Smooth muscle cell (in vitro differentiated cells): ENCODE data around the gene SYVN1. TPM values are rescaled to one million over a fixed set of nuclear protein-coding genes. Genes with fewer than 3 reads are reported as not detected.
A peak's percentile ranks its signal among the peaks of the same experiment; 100 is the strongest.
"Not testable (repeated sequence)": the region's sequence is repeated elsewhere in the genome, so short reads cannot be mapped to it uniquely, and the experiment has no call there.

ENCODE experiments used
- DNase-seq: peaks from one replicate; lab custom pipeline; 2025; ENCODE audit not compliant: unreplicated experiment; lab: John Stamatoyannopoulos, UW
- H2AFZ ChIP-seq: fragments of 200-600 bp; sonication (generic); 2 replicates; pipeline ENCODE4 v1.6.0; 2016; ENCODE audit warnings: antibody characterized with exemption, low read depth, mild to moderate bottlenecking
- H3F3A ChIP-seq: fragments of 200-600 bp; sonication (generic); 2 replicates; pipeline ENCODE4 v1.6.0; 2017; ENCODE audit warnings: antibody characterized with exemption, low read depth
- H3K27ac ChIP-seq: fragments of 200-600 bp; sonication (generic); 2 replicates; pipeline ENCODE4 v1.5.1; 2016; ENCODE audit warnings: low read depth, mild to moderate bottlenecking
- H3K27me3 ChIP-seq: fragments of 200-600 bp; sonication (generic); 2 replicates; pipeline ENCODE4 v1.6.1; 2016; ENCODE audit warnings: low read depth, mild to moderate bottlenecking
- H3K36me3 ChIP-seq: fragments of 200-600 bp; sonication (generic); 2 replicates; pipeline ENCODE4 v1.5.1; 2016; ENCODE audit warnings: low read depth
- H3K4me1 ChIP-seq: fragments of 200-600 bp; sonication (generic); 2 replicates; pipeline ENCODE4 v1.5.1; 2016; ENCODE audit warnings: low read depth
- H3K4me2 ChIP-seq: fragments of 200-600 bp; sonication (generic); 2 replicates; pipeline ENCODE4 v1.6.0; 2016; ENCODE audit warnings: mild to moderate bottlenecking
- H3K4me3 ChIP-seq: fragments of 200-600 bp; sonication (generic); 2 replicates; pipeline ENCODE4 v1.5.1; 2016; ENCODE audit warnings: mild to moderate bottlenecking
- H3K79me2 ChIP-seq: fragments of 200-600 bp; sonication (generic); 2 replicates; pipeline ENCODE4 v1.6.0; 2016; ENCODE audit warnings: low read depth, mild to moderate bottlenecking
- H3K9ac ChIP-seq: fragments of 200-600 bp; sonication (generic); 2 replicates; pipeline ENCODE4 v1.6.0; 2016; ENCODE audit warnings: low read depth
- H3K9me3 ChIP-seq: fragments of 200-600 bp; sonication (generic); replicated peaks from 2 replicates; pipeline ENCODE4 v1.5.1; 2016; ENCODE audit warnings: low read depth
- H4K20me1 ChIP-seq: fragments of 200-600 bp; sonication (generic); 2 replicates; pipeline ENCODE4 v1.6.0; 2016; ENCODE audit warnings: low read depth
- CTCF ChIP-seq: fragments of 200-600 bp; sonication (generic); IDR thresholded peaks from 2 replicates; pipeline ENCODE4 v1.5.1; 2017; ENCODE audit warnings: borderline replicate concordance, mild to moderate bottlenecking, antibody characterized with exemption; ENCODE audit not compliant: insufficient read depth, poor library complexity, severe bottlenecking
- WGBS: methylation state at CpG from one replicate; pipeline ENCODE4 v1.1.7; 2016; ENCODE audit warnings: low lambda C conversion rate; 5-methylcytosine and 5-hydroxymethylcytosine counted together
- polyA plus RNA-seq: library from polyadenylated mRNA; unstranded; fragments of >200 nt; fragmentation: Nextera tagmentation; extraction: Ambion mirVana; gene quantifications from 2 replicates; pipeline ENCODE4 v1.2.1, GENCODE V29; 2016
- total RNA-seq: library from RNA; depleted of rRNA; stranded (reverse); fragments of >200 nt; gene quantifications from 2 replicates; pipeline ENCODE4 v1.2.3, GENCODE V29; 2014

SYVN1 gene
- total and polyA plus RNA-seq, 2 experiments from 2014 or later, result 30.0 to 52.0 TPM

- H3K27ac ChIP-seq, result no peak overlapping the region
These were observed 17.1 kb upstream of the SYVN1 start for GRCh38 chr11:65151331-65151899.

GRCh38 chr11:65150509-65151299 lies 16.4 kb upstream of the SYVN1 start:
- H2AFZ ChIP-seq, result no peak overlapping the region
- peaks cover 5% of the 10 kb centered on the region for H3K27me3 ChIP-seq
- no peaks in the 10 kb centered on the region for H3K4me1 ChIP-seq
- no peaks in the 10 kb centered on the region for H4K20me1 ChIP-seq
- H3K4me3 ChIP-seq, result no peak overlapping the region
- DNase-seq, result peak; percentile 75
- WGBS, result 27% methylated on average over 12 of the region's 12 CpGs
- H3K4me2 ChIP-seq, result peak overlapping the region; percentile 69
- H3K36me3 ChIP-seq, result no peaks in the 10 kb centered on the region
- no peak overlapping the region for H3K9ac ChIP-seq
- no peak for TF ChIP-seq CTCF
- no peaks in the 10 kb centered on the region for H3K9me3 ChIP-seq
- no peaks in the 10 kb centered on the region for H3K79me2 ChIP-seq
- no peaks in the 10 kb centered on the region for H3F3A ChIP-seq
- H3K27ac ChIP-seq, result peak overlapping the region; percentile 70

More at GRCh38 chr11:65151331-65151899, 17.1 kb upstream of the SYVN1 start:
- no peaks in the 10 kb centered on the region for H3K79me2 ChIP-seq
- H3K4me2 ChIP-seq, result no peak overlapping the region
- DNase-seq, result no peak
- no peak overlapping the region for H3K9ac ChIP-seq
- H3K36me3 ChIP-seq, result no peaks in the 10 kb centered on the region
- H4K20me1 ChIP-seq, result no peaks in the 10 kb centered on the region
- peaks cover 5% of the 10 kb centered on the region for H3K27me3 ChIP-seq
- 92% methylated on average over 3 of the region's 3 CpGs for WGBS
- no peaks in the 10 kb centered on the region for H3F3A ChIP-seq
- H3K4me3 ChIP-seq, result no peak overlapping the region
- H3K9me3 ChIP-seq, result no peaks in the 10 kb centered on the region
- no peaks in the 10 kb centered on the region for H3K4me1 ChIP-seq
- TF ChIP-seq CTCF, result no peak
- H2AFZ ChIP-seq, result no peak overlapping the region

GRCh38 chr11:65150131-65150508 lies 15.8 kb upstream of the SYVN1 start:
- not testable (repeated sequence) for H3K4me1 ChIP-seq, H4K20me1 ChIP-seq, DNase-seq, H3K27me3 ChIP-seq, H3K9me3 ChIP-seq, H3K4me3 ChIP-seq, H3F3A ChIP-seq, H2AFZ ChIP-seq, H3K9ac ChIP-seq, H3K36me3 ChIP-seq, H3K79me2 ChIP-seq
- H3K27ac ChIP-seq, result peak overlapping the region; percentile 70
- peak overlapping the region; percentile 69 for H3K4me2 ChIP-seq
- WGBS, result 90% methylated on average over 10 of the region's 10 CpGs

GRCh38 chr11:65148657-65149056 lies 14.3 kb upstream of the SYVN1 start:
- H3K36me3 ChIP-seq, result no peaks in the 10 kb centered on the region
- 94% methylated on average over 5 of the region's 5 CpGs for WGBS
- H3K9me3 ChIP-seq, result no peaks in the 10 kb centered on the region
- no peaks in the 10 kb centered on the region for H3F3A ChIP-seq
- no peak overlapping the region for H3K4me2 ChIP-seq
- H3K79me2 ChIP-seq, result no peaks in the 10 kb centered on the region
- H3K9ac ChIP-seq, result no peak overlapping the region
- no peaks in the 10 kb centered on the region for H4K20me1 ChIP-seq
- peaks cover 12% of the 10 kb centered on the region for H3K27me3 ChIP-seq
- no peak for DNase-seq
- H3K4me1 ChIP-seq, result no peaks in the 10 kb centered on the region
- no peak overlapping the region for H3K4me3 ChIP-seq
- no peak overlapping the region for H3K27ac ChIP-seq
- H2AFZ ChIP-seq, result no peak overlapping the region
- no peak for TF ChIP-seq CTCF
